HAP-1 (cell line): ENCODE results near the gene OSCAR.

Experiments
- DNase-seq, 2 experiments: peaks; one replicate each; pipeline ENCODE4 v3.0.0-alpha.2; 2016 to 2020; ENCODE audit warnings: low spot score in 2 of 2
- H3K27me3 ChIP-seq: fragments of 250-450 bp; sonication (Bioruptor Pico); 2 replicates; pipeline ENCODE4 v1.5.1; 2020; ENCODE audit warnings: low read depth, mild to moderate bottlenecking, moderate library complexity
- H3K36me3 ChIP-seq: fragments of 250-450 bp; sonication (Bioruptor Pico); replicated peaks from 2 replicates; pipeline ENCODE4 v1.5.1; 2020; ENCODE audit warnings: mild to moderate bottlenecking
- H3K4me1 ChIP-seq: fragments of 250-450 bp; sonication (Bioruptor Pico); 2 replicates; pipeline ENCODE4 v1.5.1; 2020; ENCODE audit warnings: mild to moderate bottlenecking
- H3K4me3 ChIP-seq: fragments of 250-450 bp; sonication (Bioruptor Pico); 2 replicates; pipeline ENCODE4 v1.5.1; 2020; ENCODE audit warnings: mild to moderate bottlenecking, moderate library complexity
- H3K9me3 ChIP-seq: fragments of 250-450 bp; sonication (Bioruptor Pico); 2 replicates; pipeline ENCODE4 v1.5.1; 2020; ENCODE audit warnings: mild to moderate bottlenecking, moderate library complexity
- in situ Hi-C: fragments of 300-500 bp; cut with MboI; formaldehyde crosslinking; loops from 3 replicates; pipeline ENCODE4 v1.14.3; 2020; ENCODE audit warnings: low sequenced_read_pairs, inconsistent platforms, mixed read lengths

OSCAR gene, protein sequence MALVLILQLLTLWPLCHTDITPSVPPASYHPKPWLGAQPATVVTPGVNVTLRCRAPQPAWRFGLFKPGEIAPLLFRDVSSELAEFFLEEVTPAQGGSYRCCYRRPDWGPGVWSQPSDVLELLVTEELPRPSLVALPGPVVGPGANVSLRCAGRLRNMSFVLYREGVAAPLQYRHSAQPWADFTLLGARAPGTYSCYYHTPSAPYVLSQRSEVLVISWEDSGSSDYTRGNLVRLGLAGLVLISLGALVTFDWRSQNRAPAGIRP

DNA sequence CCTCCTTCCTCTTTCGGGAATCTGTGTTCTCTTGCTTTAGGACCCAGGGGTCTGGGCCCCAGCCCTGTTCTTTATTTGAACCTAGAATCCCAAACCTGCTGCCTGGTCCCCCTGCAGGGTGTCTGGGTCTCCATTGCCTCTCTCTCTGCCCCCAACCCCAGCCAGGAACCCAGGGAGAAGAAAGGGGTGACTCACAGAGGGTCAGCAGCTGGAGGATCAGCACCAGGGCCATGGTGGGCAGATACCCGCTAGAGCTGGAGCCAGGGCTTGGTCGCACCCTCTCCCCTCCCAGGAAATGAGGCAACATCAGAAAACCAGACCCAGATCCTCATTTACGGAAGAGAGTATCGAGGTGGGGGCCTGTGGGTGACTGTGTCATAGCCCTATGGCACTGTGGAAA, at the start of gene OSCAR:
Gene OSCAR (minus strand): TSS at position 243 of the 400 bp plus-strand sequence. CDS start 11 bp downstream, at position 232.
- Histone ChIP-seq H3K4me1 (no peaks in the 10 kb centered on the region), H3K36me3 (peaks cover 10% of the 10 kb centered on the region), H3K4me3 (no peak within 1 kb of the TSS), H3K9me3 (no peaks in the 10 kb centered on the region), H3K27me3 (no peaks in the 10 kb centered on the region)
- in situ Hi-C loops = no loop called here
- no peak for DNase-seq

DNA sequence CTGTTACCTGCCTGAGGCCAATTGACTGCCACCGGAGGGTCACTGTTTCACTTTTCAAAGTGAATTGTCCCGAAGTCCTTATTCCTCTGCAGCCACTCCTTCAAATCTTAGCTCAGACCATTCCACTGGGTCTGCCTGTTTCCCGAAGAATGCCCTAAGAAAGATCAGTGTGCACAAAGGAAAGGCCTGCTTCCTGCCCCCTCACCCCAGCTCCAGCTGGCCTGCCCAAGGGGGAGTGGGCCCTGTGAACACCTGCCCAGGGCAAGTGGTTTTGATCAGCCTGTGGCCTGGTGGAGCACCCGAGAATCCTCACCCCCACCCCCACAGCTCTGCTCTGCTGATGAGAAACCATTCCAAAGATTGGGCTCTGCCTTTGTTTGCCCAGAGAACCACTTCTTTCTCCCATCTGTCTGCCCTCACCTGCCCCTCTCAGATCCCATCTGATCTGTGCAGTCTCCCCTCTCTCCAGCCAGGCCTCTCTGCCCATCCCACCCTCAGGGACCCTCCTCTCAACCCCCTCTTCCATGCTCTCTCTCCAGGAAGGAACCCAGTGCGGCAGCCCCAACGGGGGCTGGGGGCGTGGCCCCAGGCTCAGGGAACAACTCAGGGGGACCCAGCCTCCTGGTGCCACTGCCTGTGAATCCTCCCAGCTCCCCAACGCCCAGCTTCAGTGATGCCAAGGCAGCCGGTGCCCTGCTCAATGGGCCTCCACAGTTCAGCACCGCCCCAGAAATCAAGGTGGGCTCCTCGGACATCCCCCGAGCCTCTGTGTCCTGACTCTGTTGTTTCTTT, 48.6 kb upstream of the OSCAR start:
- in situ Hi-C loops = no loop called here
- no peak for DNase-seq
- Histone ChIP-seq H3K9me3 (no peaks in the 10 kb centered on the region), H3K27me3 (no peaks in the 10 kb centered on the region), H3K4me3 (no peak overlapping the region), H3K4me1 (no peaks in the 10 kb centered on the region), H3K36me3 (peaks cover 94% of the 10 kb centered on the region)

DNA sequence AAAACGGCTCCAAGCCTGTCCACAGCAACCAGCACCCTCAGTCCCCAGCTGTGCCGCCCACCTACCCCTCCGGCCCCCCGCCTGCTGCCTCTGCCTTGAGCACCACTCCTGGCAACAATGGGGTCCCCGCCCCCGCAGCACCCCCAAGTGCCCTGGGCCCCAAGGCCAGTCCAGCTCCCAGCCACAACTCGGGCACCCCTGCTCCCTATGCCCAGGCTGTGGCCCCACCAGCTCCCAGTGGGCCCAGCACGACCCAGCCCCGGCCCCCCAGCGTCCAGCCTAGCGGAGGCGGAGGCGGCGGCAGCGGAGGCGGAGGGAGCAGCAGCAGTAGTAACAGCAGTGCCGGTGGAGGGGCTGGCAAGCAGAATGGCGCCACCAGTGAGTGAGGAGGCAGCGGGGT, 47.6 kb upstream of the OSCAR start:
- Histone ChIP-seq H3K36me3 (peaks cover 94% of the 10 kb centered on the region), H3K4me1 (no peaks in the 10 kb centered on the region), H3K27me3 (no peaks in the 10 kb centered on the region), H3K9me3 (no peaks in the 10 kb centered on the region), H3K4me3 (no peak overlapping the region)
- no peak for DNase-seq
- in situ Hi-C loops = no loop called here

DNA sequence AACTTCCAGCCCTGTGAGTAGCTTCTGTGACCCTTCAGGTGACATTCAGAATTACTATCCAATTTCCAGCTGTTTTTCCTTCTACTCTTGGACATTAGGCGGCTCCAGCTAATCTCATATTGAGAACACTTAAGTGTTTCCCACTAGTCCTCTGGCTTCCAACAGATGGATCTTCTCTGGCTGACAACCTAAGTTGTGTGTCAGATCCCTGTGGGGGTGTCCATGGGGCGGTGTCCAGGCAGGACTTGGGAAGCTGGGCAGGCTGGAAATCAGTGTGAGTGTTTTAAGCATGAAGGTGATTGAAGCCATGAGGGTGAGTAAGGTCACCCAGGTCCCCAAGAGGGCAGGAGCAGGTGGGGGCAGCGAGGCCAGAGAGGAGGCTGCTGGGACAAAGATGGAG, 47.1 kb upstream of the OSCAR start:
- Histone ChIP-seq H3K9me3 (no peaks in the 10 kb centered on the region), H3K4me1 (no peaks in the 10 kb centered on the region), H3K27me3 (no peaks in the 10 kb centered on the region), H3K4me3 (no peak overlapping the region), H3K36me3 (peaks cover 94% of the 10 kb centered on the region)
- in situ Hi-C loops = no loop called here
- no peak for DNase-seq

DNA sequence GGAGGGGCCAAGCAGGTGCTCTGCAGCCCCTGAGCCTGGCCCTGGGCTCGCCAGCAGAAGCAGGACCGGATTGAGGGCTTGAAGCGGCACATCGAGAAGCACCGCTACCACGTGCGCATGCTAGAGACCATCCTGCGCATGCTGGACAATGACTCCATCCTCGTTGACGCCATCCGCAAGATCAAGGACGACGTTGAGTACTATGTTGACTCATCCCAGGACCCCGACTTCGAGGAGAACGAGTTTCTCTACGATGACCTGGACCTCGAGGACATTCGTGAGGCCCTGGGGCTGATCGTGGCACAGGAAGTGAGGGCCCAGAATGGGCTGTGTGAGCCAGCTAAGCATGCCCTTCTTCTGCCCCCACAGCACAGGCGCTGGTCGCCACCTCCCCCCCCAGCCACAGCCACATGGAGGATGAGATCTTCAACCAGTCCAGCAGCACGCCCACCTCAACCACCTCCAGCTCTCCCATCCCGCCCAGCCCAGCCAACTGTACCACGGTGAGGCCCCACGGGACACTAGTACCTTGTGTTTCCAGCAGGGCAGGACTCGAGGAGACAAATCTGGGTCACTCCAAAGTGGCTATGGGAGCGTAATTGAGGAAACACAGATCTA, 45.0 kb upstream of the OSCAR start:
- no peak for DNase-seq
- Histone ChIP-seq H3K4me3 (no peak overlapping the region), H3K4me1 (no peaks in the 10 kb centered on the region), H3K9me3 (no peaks in the 10 kb centered on the region), H3K36me3 (peaks cover 91% of the 10 kb centered on the region), H3K27me3 (no peaks in the 10 kb centered on the region)
- in situ Hi-C loops = no loop called here

DNA sequence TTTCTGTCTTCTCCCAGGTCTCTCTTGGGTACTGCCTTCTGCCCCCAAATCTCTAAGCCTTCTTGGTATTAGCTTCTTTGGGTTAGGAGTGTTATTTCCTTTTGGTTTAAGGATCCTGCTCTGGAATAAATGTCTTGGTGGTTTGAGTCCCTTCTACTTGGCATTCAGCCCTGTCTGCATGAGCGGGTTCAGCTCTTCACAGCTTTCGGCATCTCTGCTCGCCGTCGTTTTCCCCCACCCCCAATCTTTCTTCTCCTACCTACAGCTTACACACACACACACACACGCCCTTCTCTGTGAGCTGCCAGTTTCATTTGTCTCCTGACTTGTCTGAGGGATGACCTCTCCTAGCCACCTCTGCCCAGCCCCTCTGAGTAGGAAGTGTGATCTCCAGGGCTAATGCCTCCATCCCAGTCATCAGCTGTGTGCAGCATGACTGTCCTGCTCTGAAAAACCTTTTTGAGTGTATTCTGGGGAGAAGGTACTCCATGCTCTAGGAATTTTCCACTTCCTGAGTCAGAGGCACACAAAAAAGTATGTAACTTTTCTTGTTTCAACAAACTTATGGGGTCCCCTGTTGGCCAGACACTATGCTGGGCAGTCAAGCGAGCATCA, 41.7 kb upstream of the OSCAR start:
- H3K4me3 ChIP-seq = no peak overlapping the region
- H3K4me1 ChIP-seq = no peaks in the 10 kb centered on the region
- H3K27me3 ChIP-seq = no peaks in the 10 kb centered on the region
- H3K36me3 ChIP-seq = peaks cover 82% of the 10 kb centered on the region
- DNase-seq = no peak
- in situ Hi-C loops = no loop called here
- no peaks in the 10 kb centered on the region for H3K9me3 ChIP-seq

DNA sequence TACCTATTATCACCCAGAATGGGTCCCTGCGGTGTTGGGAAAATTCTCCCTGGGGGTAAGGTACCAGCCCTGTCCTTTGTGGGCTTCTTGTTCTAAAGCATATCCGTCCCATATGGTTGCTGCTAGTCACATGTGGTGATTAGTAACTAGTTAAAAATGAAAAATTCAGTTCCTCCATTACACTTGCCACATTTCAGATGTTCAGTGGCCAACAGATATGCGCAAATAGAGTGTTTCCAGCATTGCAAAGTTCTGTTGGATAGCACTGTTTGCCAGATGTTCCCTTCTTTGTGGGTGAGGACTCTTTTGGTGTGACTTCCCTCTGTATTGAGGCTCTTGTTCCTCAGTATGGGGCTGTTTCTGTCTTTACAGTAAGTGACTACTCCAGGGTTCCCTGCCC, 40.8 kb upstream of the OSCAR start:
- peaks cover 72% of the 10 kb centered on the region for H3K36me3 ChIP-seq

DNA sequence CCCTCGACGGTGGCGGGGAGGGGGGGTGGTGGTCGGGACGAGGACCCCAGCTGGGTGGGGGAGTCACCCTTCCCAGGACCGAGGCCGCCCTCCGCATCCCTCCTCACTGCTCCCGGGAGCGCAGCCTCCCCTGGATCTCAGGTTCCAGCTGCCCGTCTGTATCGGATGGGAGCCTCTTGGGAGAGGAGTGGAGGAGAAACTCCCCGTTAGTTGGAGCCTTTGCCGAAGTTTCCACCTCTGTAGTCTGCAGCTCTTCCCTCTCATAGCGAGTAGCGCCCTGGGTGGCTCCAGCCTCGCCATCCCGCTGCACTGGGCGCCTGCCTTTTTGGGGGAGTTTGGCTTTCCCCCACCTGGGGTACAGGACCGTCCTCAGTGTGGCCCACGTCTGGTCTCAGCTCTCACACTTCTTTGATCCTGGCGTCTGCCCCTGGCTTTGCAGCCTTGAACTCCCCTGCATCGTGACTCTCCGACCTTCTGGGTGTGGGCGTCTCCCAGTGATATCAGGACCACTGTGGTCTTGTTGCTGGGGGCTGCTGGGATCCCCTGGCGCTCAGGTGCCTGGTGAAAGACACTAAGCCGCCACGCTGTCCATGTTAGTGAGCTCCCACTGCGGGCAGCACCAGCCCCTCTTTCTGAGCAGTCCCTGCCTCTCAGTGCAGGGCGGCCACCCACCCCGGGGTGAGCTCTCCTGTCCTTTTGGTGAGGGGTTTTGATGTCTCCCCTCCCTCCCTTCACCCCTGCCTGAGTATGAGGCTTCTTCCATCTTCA, 38.1 kb upstream of the OSCAR start:
- peaks cover 46% of the 10 kb centered on the region for H3K36me3 ChIP-seq
- in situ Hi-C loops = no loop called here

More for the DNA sequence above, 40.8 kb upstream of the OSCAR start:
- Histone ChIP-seq H3K27me3 (no peaks in the 10 kb centered on the region), H3K4me3 (no peak overlapping the region), H3K4me1 (peaks cover under 1% of the 10 kb centered on the region; the same call in 1 of the 2 replicates), H3K9me3 (no peaks in the 10 kb centered on the region)
- in situ Hi-C loops = no loop called here
- DNase-seq = no peak

DNA sequence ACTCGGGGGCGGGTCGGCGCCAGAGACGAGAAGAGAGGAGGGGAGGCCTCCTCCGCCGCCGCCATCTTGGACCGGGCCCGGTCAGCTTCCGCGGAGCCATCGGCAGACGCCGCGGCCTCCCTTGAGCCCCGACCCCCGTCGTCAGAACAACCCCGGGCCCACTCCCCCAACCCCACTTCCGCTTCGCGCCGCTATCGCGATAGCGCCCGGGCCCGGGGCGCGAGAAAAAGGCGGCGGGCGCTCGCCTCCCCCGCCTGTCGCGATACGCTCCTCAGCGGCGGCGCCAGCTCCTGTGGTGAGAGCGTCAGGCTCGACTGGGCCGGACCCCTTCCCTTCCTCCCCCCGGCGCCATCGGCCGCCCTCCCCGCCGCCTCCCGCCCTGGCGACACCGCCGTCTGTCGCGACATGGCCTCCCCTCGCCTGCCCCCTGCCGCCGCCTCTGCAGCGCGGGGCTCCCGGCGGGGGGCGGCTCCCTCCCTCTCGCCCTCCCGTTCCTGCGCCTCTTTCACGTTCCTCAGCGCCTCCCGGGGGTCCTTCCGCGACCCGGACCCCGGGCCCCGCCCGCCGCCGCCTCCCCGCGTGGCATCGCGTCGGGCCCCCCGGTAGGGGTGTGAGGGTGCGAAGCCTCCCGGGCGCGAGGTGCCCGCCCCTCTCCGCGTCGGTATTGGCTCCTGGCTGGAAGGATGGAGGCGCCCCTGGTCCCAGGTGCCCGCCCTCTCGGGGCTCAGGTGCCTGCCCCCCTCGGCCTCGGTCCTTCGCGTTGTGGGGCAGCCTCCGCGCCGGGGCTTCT, 37.3 kb upstream of the OSCAR start, which contains the start of gene CNOT3:
Gene CNOT3 (plus strand): TSS at position 64 of the 790 bp plus-strand sequence. CDS start 5,217 bp downstream, outside the sequence.
- Histone ChIP-seq H3K36me3 (peaks cover 41% of the 10 kb centered on the region), H3K27me3 (no peaks in the 10 kb centered on the region), H3K9me3 (no peaks in the 10 kb centered on the region), H3K4me3 (peak within 1 kb of the TSS; percentile 96), H3K4me1 (peaks cover 2% of the 10 kb centered on the region)
- in situ Hi-C loops = no loop called here
- DNase-seq = peak in 1 of 2 experiments; percentile 30

More for the DNA sequence above, 38.1 kb upstream of the OSCAR start:
- H3K4me1 ChIP-seq = peaks cover 2% of the 10 kb centered on the region
- no peak for DNase-seq
- H3K27me3 ChIP-seq = no peaks in the 10 kb centered on the region
- no peaks in the 10 kb centered on the region for H3K9me3 ChIP-seq
- peak overlapping the region; percentile 96 for H3K4me3 ChIP-seq

DNA sequence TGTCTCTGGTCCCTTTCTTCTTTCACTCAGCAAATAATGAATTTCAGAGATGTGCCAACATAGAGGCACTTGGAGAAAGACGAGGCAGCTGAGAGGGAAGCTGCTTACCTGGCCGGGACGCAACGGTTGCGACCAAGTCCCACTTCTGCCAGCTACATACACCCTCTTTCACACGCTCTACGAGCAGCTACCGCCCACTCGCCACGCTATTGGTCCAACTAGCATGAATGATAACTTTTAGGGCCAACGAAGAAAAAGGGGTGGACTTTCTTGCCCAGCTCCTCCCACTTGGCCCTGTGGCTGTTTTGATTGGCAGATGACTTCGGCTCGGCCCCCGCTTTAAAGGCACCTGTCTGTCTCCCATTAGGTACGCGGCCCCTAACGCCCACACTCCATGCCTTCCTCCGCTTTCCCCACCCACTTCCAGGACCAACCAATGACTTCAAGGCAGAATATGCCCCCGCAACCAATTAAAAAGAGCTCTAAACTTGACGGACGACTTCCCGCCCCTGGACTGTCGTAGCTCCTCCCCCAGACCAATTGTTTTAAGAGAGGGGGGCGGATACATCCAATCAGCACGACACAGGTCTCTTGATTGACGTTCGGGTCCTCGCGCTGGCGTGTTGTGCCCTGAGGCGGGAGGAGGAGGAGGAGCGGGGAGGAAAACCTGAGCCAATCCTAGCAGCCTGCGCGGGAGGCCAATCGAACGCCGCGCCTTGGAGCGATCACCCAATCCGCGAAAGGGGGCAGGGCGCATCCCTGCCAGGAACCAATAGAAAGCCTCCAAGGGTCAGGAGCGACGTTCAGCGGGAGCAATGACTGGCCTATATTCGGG, 36.5 kb upstream of the OSCAR start:
- H3K27me3 ChIP-seq = no peaks in the 10 kb centered on the region
- in situ Hi-C loops = no loop called here
- DNase-seq = peak; percentile 100

DNA sequence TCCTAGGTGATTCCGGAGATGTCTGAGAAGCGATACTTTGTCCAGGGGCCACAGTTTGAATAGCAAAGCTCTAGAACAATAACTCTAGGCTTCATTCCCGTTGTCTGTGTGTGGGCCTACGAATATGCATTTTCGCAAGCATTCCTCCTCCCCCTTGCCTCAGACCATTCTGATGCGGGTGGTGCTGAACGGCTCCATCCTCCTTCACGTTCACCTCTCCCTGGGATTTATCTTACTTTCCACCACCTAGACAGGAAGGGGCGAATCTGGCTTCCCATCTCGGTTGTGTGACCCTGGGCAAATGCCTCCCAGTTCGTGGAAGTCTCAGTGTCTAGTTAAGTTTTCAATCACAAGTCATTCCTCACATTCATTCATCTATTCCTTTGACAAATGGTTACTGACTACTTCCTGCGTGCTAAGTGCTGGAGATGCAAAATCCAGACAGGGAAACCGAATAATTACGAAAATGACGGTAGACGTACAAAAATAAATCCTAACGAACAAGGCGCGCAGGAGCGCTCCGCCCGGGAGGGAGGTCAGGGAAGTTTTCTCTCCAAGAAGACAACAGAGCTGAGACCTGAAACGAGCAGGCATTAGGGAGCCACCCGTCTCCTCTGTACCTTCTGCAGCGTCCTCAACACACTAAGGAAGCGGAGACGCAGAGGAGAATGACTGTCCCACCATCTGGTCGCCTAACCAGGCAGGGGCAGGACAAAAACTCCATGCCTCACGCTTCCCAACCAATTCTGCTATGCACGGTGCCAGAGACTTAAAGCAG, 35.7 kb upstream of the OSCAR start:
- Histone ChIP-seq H3K4me3 (peak overlapping the region; percentile 39), H3K36me3 (peaks cover 29% of the 10 kb centered on the region), H3K9me3 (no peaks in the 10 kb centered on the region), H3K4me1 (peaks cover 2% of the 10 kb centered on the region), H3K27me3 (no peaks in the 10 kb centered on the region)
- peak; percentile 43 to 48 for DNase-seq
- in situ Hi-C loops = no loop called here

More for the DNA sequence above, 36.5 kb upstream of the OSCAR start:
- Histone ChIP-seq H3K4me1 (peaks cover 2% of the 10 kb centered on the region), H3K36me3 (peaks cover 35% of the 10 kb centered on the region), H3K4me3 (peak overlapping the region; percentile 96), H3K9me3 (no peaks in the 10 kb centered on the region)
